HFFc6 (cell line): ENCODE measurements around the gene AP5B1. TPM values are rescaled to one million over a fixed set of nuclear protein-coding genes. Genes with fewer than 3 reads are reported as not detected.

Experiments used
- DNase-seq: peaks from one replicate; pipeline ENCODE4 v3.0.0-alpha.2; 2018
- H3K27ac Mint-ChIP-seq: 2 replicates; pipeline ENCODE4 v1.8.0; 2020; ENCODE audit warnings: mild to moderate bottlenecking, mixed read lengths
- H3K27me3 Mint-ChIP-seq: 2 replicates; pipeline ENCODE4 v1.8.0; 2021; ENCODE audit warnings: mild to moderate bottlenecking, moderate library complexity, mixed read lengths; ENCODE audit not compliant: insufficient read depth
- H3K36me3 Mint-ChIP-seq: 2 replicates; pipeline ENCODE4 v1.8.0; 2021; ENCODE audit warnings: low read depth, mixed read lengths
- H3K4me1 Mint-ChIP-seq: 2 replicates; pipeline ENCODE4 v1.8.0; 2020; ENCODE audit warnings: low read depth, mixed read lengths
- H3K4me3 Mint-ChIP-seq: 2 replicates; pipeline ENCODE4 v1.8.0; 2020; ENCODE audit warnings: mild to moderate bottlenecking, moderate library complexity, mixed read lengths
- H3K9me3 Mint-ChIP-seq: 2 replicates; pipeline ENCODE4 v1.8.0; 2020; ENCODE audit warnings: mild to moderate bottlenecking, mixed read lengths
- total RNA-seq, 6 experiments: library from RNA; stranded (reverse); fragmentation: NEBNext Ultra II Directional; extraction: Animal tissue kit (Norgen Biotek cat#: 25700); gene quantifications; 2 replicates in 1 of 6; 3 replicates in 5 of 6; pipeline ENCODE4 v1.2.3, GENCODE V29; 2021
- TF ChIP-seq, protein P1 (sequence below): fragments of 200-600 bp; sonication (generic); IDR thresholded peaks from 2 replicates; pipeline ENCODE4 v1.5.0; 2021; ENCODE audit warnings: antibody characterized with exemption, mild to moderate bottlenecking

The AP5B1 gene
- total RNA-seq, 6 experiments from 2014 or later, result 8.7 to 11.1 (median 9.5) TPM

DNA sequence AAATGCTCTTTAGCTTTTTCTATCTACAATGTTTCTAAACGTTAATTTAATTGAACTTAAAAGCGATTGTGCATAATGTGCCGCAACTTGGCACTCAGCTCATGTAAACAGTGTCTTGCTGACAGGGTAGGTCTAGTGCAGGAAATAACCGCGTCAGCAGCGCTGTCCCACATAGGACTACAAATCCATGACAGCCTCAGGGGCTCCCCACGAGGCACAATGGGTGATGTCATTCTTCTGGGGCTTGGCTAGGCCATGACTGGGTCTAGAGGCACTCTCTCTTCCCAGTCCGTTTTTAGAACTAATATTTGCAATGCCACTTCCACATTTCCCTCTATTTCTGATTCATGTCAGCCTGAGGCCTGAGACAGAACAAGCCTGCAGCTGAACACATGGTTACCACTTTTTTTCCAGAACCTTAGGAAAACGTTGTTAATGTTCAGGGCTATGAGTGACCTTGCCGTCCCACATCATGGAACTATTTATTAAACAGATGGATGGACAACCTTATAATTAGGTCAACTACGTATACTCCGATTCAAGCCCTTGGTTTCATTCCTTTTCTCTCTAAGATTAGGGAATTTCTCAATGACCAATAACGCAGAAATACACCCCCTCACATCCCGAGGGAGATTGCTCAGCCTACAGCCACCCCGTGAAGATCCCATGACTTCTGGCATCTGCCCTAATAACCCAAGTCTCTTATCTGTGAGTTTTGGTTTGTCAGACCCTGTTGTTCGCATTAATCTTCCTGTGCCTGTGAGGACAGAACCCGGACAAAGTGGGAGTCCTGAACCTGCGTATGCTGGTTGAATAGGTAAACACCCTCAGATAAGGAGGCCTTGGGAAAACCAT lies 33.6 kb upstream of the AP5B1 start:
- H3K9me3 Mint-ChIP-seq, result no peaks in the 10 kb centered on the region
- H3K36me3 Mint-ChIP-seq, result no peaks in the 10 kb centered on the region; the same call in 1 of the 2 replicates
- H3K4me3 Mint-ChIP-seq, result no peak overlapping the region

DNA sequence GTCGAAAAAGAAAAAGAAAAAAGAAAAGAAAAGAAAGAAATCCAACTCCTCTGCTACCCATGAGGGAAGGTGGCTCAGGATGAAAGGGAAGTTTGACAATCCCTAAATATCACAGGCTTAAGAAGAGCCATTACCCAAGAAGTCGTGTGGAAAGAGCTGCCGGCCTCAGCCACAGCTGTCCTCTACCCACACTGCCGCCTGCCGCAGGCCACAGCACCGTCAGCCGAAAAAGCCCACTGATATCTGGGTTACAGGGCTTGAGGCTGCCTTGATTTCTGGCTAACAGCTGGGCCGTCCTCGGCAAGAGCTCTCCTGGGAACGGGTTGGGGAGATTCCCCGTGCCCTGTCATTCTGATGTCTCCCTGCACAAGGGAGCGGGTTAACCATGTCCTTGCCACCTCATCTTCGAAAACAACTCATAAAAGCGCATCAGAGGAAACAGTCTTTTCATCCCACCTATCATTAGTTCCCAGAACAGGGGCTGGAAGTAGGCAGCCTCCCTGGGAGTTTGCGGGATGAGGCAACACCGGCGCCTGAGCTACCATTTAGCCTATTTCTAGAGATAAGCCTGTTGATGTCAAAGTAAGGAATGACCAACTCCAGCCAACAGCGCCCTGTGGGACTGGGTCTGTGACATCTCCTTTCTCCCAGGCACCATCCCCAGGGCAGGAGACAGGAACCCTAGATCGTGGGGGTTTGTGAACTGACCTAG lies 31.1 kb upstream of the AP5B1 start:
- H3K9me3 Mint-ChIP-seq, result no peaks in the 10 kb centered on the region
- TF ChIP-seq, protein P1, sequence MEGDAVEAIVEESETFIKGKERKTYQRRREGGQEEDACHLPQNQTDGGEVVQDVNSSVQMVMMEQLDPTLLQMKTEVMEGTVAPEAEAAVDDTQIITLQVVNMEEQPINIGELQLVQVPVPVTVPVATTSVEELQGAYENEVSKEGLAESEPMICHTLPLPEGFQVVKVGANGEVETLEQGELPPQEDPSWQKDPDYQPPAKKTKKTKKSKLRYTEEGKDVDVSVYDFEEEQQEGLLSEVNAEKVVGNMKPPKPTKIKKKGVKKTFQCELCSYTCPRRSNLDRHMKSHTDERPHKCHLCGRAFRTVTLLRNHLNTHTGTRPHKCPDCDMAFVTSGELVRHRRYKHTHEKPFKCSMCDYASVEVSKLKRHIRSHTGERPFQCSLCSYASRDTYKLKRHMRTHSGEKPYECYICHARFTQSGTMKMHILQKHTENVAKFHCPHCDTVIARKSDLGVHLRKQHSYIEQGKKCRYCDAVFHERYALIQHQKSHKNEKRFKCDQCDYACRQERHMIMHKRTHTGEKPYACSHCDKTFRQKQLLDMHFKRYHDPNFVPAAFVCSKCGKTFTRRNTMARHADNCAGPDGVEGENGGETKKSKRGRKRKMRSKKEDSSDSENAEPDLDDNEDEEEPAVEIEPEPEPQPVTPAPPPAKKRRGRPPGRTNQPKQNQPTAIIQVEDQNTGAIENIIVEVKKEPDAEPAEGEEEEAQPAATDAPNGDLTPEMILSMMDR, result no peak
- peaks cover 8% of the 10 kb centered on the region; the same call in 1 of the 2 replicates for H3K4me1 Mint-ChIP-seq
- H3K4me3 Mint-ChIP-seq, result no peak overlapping the region
- no peaks in the 10 kb centered on the region; the same call in 1 of the 2 replicates for H3K36me3 Mint-ChIP-seq
- peaks cover 38% of the 10 kb centered on the region for H3K27me3 Mint-ChIP-seq
- no peak for DNase-seq
- H3K27ac Mint-ChIP-seq, result no peak overlapping the region

More for the DNA sequence above, 33.6 kb upstream of the AP5B1 start:
- Mint-ChIP-seq H3K27me3 (peaks cover 28% of the 10 kb centered on the region), H3K4me1 (peaks cover 14% of the 10 kb centered on the region), H3K27ac (no peak overlapping the region)
- TF ChIP-seq, protein P1, result no peak
- peak; percentile 4 for DNase-seq

DNA sequence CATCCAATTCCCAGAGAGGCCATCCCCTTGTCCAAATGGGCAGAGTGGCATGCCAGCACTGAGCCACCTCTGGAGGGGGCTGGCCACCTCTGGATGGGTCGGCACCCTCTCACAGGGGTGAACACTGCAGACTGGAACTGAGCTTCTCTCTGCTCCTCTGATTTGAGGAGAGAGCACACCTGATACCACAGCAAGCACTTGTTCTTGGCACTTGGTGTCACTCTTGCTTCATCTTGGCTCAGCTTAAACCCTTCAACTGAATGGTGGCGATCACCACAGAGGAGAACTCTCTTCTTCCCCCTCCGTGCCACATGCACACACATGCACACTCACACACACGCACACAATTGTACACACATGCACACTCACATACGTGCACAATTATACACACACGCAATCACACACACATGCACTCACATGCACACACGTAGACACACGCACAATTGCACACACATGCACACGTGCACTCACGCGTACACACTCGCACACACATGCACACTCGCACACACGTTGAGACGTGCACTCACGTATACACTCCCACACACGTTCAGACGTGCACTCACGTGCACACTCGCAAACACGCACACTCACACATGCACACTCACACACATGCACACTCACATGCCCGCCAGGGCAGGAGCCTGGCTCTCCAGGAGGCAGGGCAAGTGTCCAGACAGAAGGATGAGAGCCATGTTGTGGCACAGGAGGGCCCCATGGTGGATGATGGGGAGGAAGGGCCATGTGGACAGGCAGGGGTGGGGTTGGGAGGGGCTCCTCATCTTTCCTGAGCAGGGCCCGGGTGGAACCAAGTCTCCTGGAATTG lies 29.5 kb upstream of the AP5B1 start:
- H3K27me3 Mint-ChIP-seq, result peaks cover 41% of the 10 kb centered on the region
- peaks cover 8% of the 10 kb centered on the region; the same call in 1 of the 2 replicates for H3K4me1 Mint-ChIP-seq
- H3K36me3 Mint-ChIP-seq, result no peaks in the 10 kb centered on the region
- TF ChIP-seq, protein P1, result no peak
- DNase-seq, result no peak
- no peak overlapping the region for H3K4me3 Mint-ChIP-seq
- H3K9me3 Mint-ChIP-seq, result no peaks in the 10 kb centered on the region
- no peak overlapping the region for H3K27ac Mint-ChIP-seq

DNA sequence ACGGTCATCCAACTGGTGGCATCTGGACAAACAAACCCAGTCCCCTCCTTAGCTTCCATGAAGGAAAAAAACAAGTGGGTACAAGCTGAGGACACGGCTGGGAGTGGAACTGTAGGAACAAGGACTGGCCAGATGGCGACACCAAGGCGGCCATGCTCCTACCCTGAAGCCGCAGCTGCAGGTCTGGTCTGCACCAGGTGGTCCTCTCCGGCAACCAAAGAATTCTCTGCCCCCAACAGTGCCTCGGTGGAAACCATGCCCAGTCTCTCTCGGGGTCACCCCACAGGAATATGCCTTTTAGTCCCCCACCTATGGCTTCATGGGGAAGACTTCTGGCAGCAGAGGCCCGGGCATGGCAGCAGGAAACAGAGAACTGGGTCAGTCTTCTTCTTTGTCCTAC lies 28.7 kb upstream of the AP5B1 start:
- H3K27me3 Mint-ChIP-seq, result peaks cover 40% of the 10 kb centered on the region
- no peak overlapping the region for H3K4me3 Mint-ChIP-seq
- no peak for DNase-seq

More for the DNA sequence above, 28.7 kb upstream of the AP5B1 start:
- Mint-ChIP-seq H3K36me3 (no peaks in the 10 kb centered on the region), H3K4me1 (peaks cover 7% of the 10 kb centered on the region; the same call in 1 of the 2 replicates), H3K27ac (no peak overlapping the region), H3K9me3 (no peaks in the 10 kb centered on the region)
- TF ChIP-seq, protein P1, result no peak
